HEK293 (cell line): ENCODE data around the gene TRAPPC4.

Experiments
- ATF2 ChIP-seq: fragments of 450-650 bp; formaldehyde crosslinking; IDR thresholded peaks from 2 replicates; pipeline ENCODE4 v1.5.1; 2016; ENCODE audit warnings: missing biosample characterization, missing genetic modification characterization, low read depth
- GFI1B ChIP-seq: fragments of 450-650 bp; formaldehyde crosslinking; IDR thresholded peaks from 2 replicates; pipeline ENCODE4 v1.5.1; 2016; ENCODE audit warnings: missing biosample characterization, missing genetic modification characterization
- GLI4 ChIP-seq: fragments of 450-650 bp; formaldehyde crosslinking; IDR thresholded peaks from 2 replicates; pipeline ENCODE4 v1.5.1; 2016; ENCODE audit warnings: missing biosample characterization, missing genetic modification characterization
- GLIS2 ChIP-seq: fragments of 450-650 bp; formaldehyde crosslinking; IDR thresholded peaks from 2 replicates; pipeline ENCODE4 v1.5.1; 2016; ENCODE audit warnings: missing biosample characterization, missing genetic modification characterization
- HOXA7 ChIP-seq: sonication (generic); formaldehyde crosslinking; IDR thresholded peaks from 2 replicates; pipeline ENCODE4 v1.8.1; 2022; ENCODE audit warnings: missing genetic modification reagents, borderline replicate concordance
- HOXC10 ChIP-seq: sonication (generic); formaldehyde crosslinking; IDR thresholded peaks from 2 replicates; pipeline ENCODE4 v1.8.1; 2023; ENCODE audit warnings: mild to moderate bottlenecking, missing genetic modification reagents
- IKZF3 ChIP-seq: fragments of 450-650 bp; IDR thresholded peaks from 2 replicates; pipeline ENCODE4 v1.5.0; 2018; ENCODE audit warnings: missing biosample characterization, mild to moderate bottlenecking, missing genetic modification characterization, moderate library complexity
- KLF9 ChIP-seq: fragments of 450-650 bp; formaldehyde crosslinking; IDR thresholded peaks from 2 replicates; pipeline ENCODE4 v1.5.1; 2016; ENCODE audit warnings: missing biosample characterization, missing genetic modification characterization, low read depth
- MEIS1 ChIP-seq: sonication (generic); formaldehyde crosslinking; IDR thresholded peaks from 2 replicates; pipeline ENCODE4 v1.8.1; 2022; ENCODE audit warnings: missing genetic modification reagents, mild to moderate bottlenecking, borderline replicate concordance
- OSR2 ChIP-seq: fragments of 450-650 bp; formaldehyde crosslinking; IDR thresholded peaks from 2 replicates; pipeline ENCODE4 v1.5.1; 2016; ENCODE audit warnings: missing biosample characterization, missing genetic modification characterization
- PBX3 ChIP-seq: sonication (generic); formaldehyde crosslinking; IDR thresholded peaks from 2 replicates; pipeline ENCODE4 v1.8.1; 2022; ENCODE audit warnings: mild to moderate bottlenecking, moderate library complexity, missing genetic modification reagents
- REPIN1 ChIP-seq: fragments of 450-650 bp; formaldehyde crosslinking; IDR thresholded peaks from 2 replicates; pipeline ENCODE4 v1.5.1; 2017; ENCODE audit warnings: missing biosample characterization, missing genetic modification characterization, low read depth
- YY1 ChIP-seq: fragments of 450-650 bp; formaldehyde crosslinking; IDR thresholded peaks from 2 replicates; pipeline ENCODE4 v1.5.1; 2018; ENCODE audit warnings: missing biosample characterization, missing genetic modification characterization
- ZBTB11 ChIP-seq: fragments of 450-650 bp; formaldehyde crosslinking; conservative IDR thresholded peaks from 2 replicates; pipeline ENCODE4 v1.5.1; 2016; ENCODE audit warnings: low read depth, missing biosample characterization, missing genetic modification characterization
- ZBTB17 ChIP-seq: fragments of 450-650 bp; formaldehyde crosslinking; IDR thresholded peaks from 2 replicates; pipeline ENCODE4 v1.5.1; 2016; ENCODE audit warnings: missing biosample characterization, missing genetic modification characterization
- ZBTB44 ChIP-seq: fragments of 450-650 bp; IDR thresholded peaks from 2 replicates; pipeline ENCODE4 v1.5.1; 2018; ENCODE audit warnings: missing biosample characterization, mild to moderate bottlenecking, missing genetic modification characterization
- ZNF140 ChIP-seq: fragments of 450-650 bp; formaldehyde crosslinking; IDR thresholded peaks from 2 replicates; pipeline ENCODE4 v1.5.1; 2016; ENCODE audit warnings: missing biosample characterization, missing genetic modification characterization
- ZNF169 ChIP-seq: fragments of 450-650 bp; formaldehyde crosslinking; IDR thresholded peaks from 2 replicates; pipeline ENCODE4 v1.5.1; 2016; ENCODE audit warnings: missing biosample characterization, missing genetic modification characterization
- ZNF223 ChIP-seq: fragments of 450-650 bp; formaldehyde crosslinking; IDR thresholded peaks from 2 replicates; pipeline ENCODE4 v1.5.1; 2016; ENCODE audit warnings: missing biosample characterization, missing genetic modification characterization
- ZNF23 ChIP-seq: fragments of 450-650 bp; formaldehyde crosslinking; IDR thresholded peaks from 2 replicates; pipeline ENCODE4 v1.5.1; 2016; ENCODE audit warnings: missing biosample characterization, missing genetic modification characterization, borderline replicate concordance
- ZNF248 ChIP-seq: fragments of 450-650 bp; formaldehyde crosslinking; IDR thresholded peaks from 2 replicates; pipeline ENCODE4 v1.5.1; 2017; ENCODE audit warnings: missing biosample characterization, missing genetic modification characterization
- ZNF26 ChIP-seq: fragments of 450-650 bp; formaldehyde crosslinking; IDR thresholded peaks from 2 replicates; pipeline ENCODE4 v1.5.1; 2016; ENCODE audit warnings: missing biosample characterization, missing genetic modification characterization
- ZNF266 ChIP-seq: fragments of 450-650 bp; formaldehyde crosslinking; IDR thresholded peaks from 2 replicates; pipeline ENCODE4 v1.5.1; 2016; ENCODE audit warnings: missing biosample characterization, missing genetic modification characterization, low read depth
- ZNF324 ChIP-seq: fragments of 450-650 bp; formaldehyde crosslinking; IDR thresholded peaks from 2 replicates; pipeline ENCODE4 v1.5.1; 2016; ENCODE audit warnings: missing biosample characterization, missing genetic modification characterization
- ZNF473 ChIP-seq: fragments of 450-650 bp; formaldehyde crosslinking; IDR thresholded peaks from 2 replicates; pipeline ENCODE4 v1.5.1; 2017; ENCODE audit warnings: missing biosample characterization, missing genetic modification characterization
- ZNF548 ChIP-seq: fragments of 450-650 bp; formaldehyde crosslinking; IDR thresholded peaks from 2 replicates; pipeline ENCODE4 v1.5.1; 2016; ENCODE audit warnings: missing biosample characterization, missing genetic modification characterization
- ZNF561 ChIP-seq: fragments of 450-650 bp; IDR thresholded peaks from 2 replicates; pipeline ENCODE4 v1.5.1; 2018; ENCODE audit warnings: missing biosample characterization, missing genetic modification characterization, borderline replicate concordance
- ZNF600 ChIP-seq: fragments of 450-650 bp; formaldehyde crosslinking; IDR thresholded peaks from 2 replicates; pipeline ENCODE4 v1.5.1; 2016; ENCODE audit warnings: missing biosample characterization, missing genetic modification characterization
- ZNF626 ChIP-seq: fragments of 450-650 bp; sonication (Bioruptor Pico); formaldehyde crosslinking; IDR thresholded peaks from 2 replicates; pipeline ENCODE4 v1.5.1; 2018; ENCODE audit warnings: missing biosample characterization, missing genetic modification characterization, inconsistent platforms
- ZNF629 ChIP-seq: fragments of 450-650 bp; formaldehyde crosslinking; IDR thresholded peaks from 2 replicates; pipeline ENCODE4 v1.5.1; 2017; ENCODE audit warnings: missing biosample characterization, missing genetic modification characterization
- ZNF777 ChIP-seq: fragments of 450-650 bp; formaldehyde crosslinking; IDR thresholded peaks from 2 replicates; pipeline ENCODE4 v1.5.1; 2017; ENCODE audit warnings: missing biosample characterization, missing genetic modification characterization, borderline replicate concordance
- ZNF830 ChIP-seq: fragments of 450-650 bp; IDR thresholded peaks from 2 replicates; pipeline ENCODE4 v1.5.0; 2018; ENCODE audit warnings: missing biosample characterization, missing genetic modification characterization, low read depth, mild to moderate bottlenecking, moderate library complexity

Gene TRAPPC4

DNA sequence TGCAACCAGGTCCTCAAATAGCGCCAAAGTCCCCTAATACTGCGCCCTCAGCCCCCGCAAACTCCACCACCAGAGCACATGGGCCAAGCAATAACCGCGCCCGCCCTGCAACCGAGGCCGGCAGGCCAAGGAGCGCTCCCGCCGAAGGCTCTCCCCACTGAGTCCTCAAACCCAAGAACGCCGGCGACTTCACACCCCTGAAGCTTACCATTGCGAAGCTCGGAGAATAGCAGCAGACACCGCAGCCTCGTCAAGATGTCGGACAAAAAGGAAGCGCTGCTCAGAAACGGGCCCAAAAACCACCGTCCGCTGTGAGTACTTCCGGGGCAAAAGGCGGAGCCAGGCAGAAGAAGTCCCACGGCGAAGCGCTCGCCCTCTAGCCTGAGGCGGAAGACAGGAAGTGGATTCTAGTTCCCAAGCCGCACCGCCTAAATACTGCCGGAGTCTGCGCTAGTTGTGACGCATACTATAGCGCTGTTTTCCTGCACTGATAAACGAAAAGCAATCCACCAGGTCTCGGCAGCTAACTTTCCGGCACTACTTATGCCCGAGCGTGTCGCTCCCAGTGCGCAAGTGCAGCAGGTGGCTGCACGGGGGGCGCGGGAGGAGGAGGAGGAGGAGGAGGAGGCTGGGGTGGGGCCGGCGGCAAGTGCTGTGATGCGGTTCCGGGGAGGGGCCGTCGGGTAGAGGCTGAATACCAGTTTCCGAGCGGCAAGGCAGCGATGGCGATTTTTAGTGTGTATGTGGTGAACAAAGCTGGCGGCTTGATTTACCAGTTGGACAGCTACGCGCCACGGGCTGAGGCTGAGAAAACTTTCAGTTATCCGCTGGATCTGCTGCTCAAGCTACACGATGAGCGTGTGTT, at the start of gene TRAPPC4, which contains the start of gene RPS25 (continued):
- TF ChIP-seq ATF2 (tag by site-specific recombination), result no peak
- TF ChIP-seq ZBTB11, result peak; percentile 98
- no peak for TF ChIP-seq REPIN1 (tag by site-specific recombination)
- TF ChIP-seq ZNF266 (tag by site-specific recombination), result no peak
- TF ChIP-seq KLF9 (tag by site-specific recombination), result peak; percentile 29; the same call in 1 of the 2 replicates
- no peak for TF ChIP-seq ZNF26
- TF ChIP-seq ZBTB44, result no peak
- TF ChIP-seq GLI4 (tag by site-specific recombination), result no peak
- TF ChIP-seq ZNF548 (tag by site-specific recombination), result peak; percentile 55; the same call in 1 of the 2 replicates
- TF ChIP-seq ZNF561 (tag by site-specific recombination), result 0 out of 2 replicates have a peak, but pooled peaks have one; percentile 60
- TF ChIP-seq GFI1B, result no peak
- TF ChIP-seq ZNF23 (tag by site-specific recombination), result no peak
- peak; percentile 56 for TF ChIP-seq GLIS2 (tag by site-specific recombination)
- TF ChIP-seq ZNF169, result no peak
- no peak for TF ChIP-seq ZNF324 (tag by site-specific recombination)
- no peak for TF ChIP-seq IKZF3 (tag by site-specific recombination)
- TF ChIP-seq ZNF473 (tag by site-specific recombination), result no peak
- TF ChIP-seq ZNF223, result no peak
- no peak for TF ChIP-seq PBX3 (CRISPR knock-in tag)
- no peak for TF ChIP-seq HOXC10 (CRISPR knock-in tag)
- TF ChIP-seq ZNF140, result no peak
- TF ChIP-seq ZNF248 (tag by site-specific recombination), result no peak
- no peak for TF ChIP-seq ZNF830 (tag by site-specific recombination)
- TF ChIP-seq ZBTB17, result peak; percentile 97
- no peak for TF ChIP-seq ZNF626 (tag by site-specific recombination)
- TF ChIP-seq ZNF600, result no peak
- TF ChIP-seq HOXA7 (CRISPR knock-in tag), result no peak
- TF ChIP-seq OSR2, result no peak
- TF ChIP-seq MEIS1 (CRISPR knock-in tag), result no peak
- peak; percentile 66; the same call in 1 of the 2 replicates for TF ChIP-seq YY1 (tag by site-specific recombination)
- TF ChIP-seq ZNF777, result no peak
- TF ChIP-seq ZNF629 (tag by site-specific recombination), result peak; percentile 97
